Skeletal muscle cell (primary cell): Measurements from ENCODE around the gene LAMTOR3.

Experiments
- DNase-seq: peaks from one replicate; pipeline ENCODE4 v3.0.0-alpha.2; 2010; ENCODE audit warnings: low read depth
- H3K4me3 ChIP-seq: 2 replicates; pipeline ENCODE4 v1.5.1; 2011; ENCODE audit warnings: low read depth, mild to moderate bottlenecking, control low read depth, low read length, moderate library complexity

The LAMTOR3 gene

GRCh38 chr4:99894161-99894997 is at the start of gene LAMTOR3:
Gene LAMTOR3, minus strand, starts transcription at chr4:99894427. Its CDS starts 464 bp downstream, at chr4:99893963.
- DNase-seq, result peak; percentile 59
- H3K4me3 ChIP-seq, result peak within 1 kb of the TSS; percentile 97

DNA sequence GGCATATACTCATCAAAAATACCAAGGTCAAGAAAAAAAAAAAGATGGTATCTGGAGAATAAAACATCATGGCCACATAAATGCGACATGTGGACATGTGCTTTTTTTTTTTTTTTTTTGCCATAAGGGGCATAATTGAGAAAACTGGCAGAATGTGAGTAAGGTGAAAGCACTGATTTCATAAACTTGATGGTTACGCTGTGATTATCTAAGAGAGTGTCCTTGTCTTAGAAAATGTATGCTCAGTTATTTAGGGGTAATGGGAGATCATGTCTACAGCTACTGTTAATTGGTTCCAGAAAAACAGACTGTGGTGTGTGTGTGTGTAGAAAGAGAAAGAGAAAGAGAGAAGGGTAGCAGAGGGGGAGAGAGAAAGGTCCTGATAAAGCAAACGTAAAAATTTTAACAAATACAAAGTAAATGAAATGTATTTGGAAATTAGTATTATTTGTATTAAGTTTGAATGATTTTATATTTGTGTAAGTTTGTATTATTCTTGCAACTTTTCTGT is 44.1 kb upstream of the LAMTOR3 start:
- no peak for DNase-seq
- H3K4me3 ChIP-seq, result no peak overlapping the region

GRCh38 chr4:99934891-99935290 is 40.7 kb upstream of the LAMTOR3 start:
- H3K4me3 ChIP-seq, result no peak overlapping the region
- DNase-seq, result no peak

GRCh38 chr4:99927566-99927965 is 33.3 kb upstream of the LAMTOR3 start:
- DNase-seq, result no peak
- no peak overlapping the region for H3K4me3 ChIP-seq

DNA sequence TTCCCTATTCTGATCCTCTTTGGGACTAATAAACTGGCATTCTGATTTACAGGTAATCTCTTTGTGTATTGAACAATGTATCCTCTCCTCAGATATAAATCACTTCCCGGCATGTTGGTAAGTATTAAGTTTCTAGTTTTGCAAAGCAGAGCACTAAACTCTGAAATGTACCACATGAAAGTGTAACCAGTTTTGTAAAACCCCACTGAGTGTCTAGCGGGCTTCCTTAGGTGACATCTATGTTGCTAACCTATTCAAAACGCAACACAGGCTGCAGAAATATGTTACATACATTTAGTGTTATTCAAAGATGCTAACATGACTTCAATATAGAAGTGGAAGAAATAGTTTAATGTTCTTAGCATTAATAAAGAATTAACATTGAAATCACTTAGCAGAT is 26.9 kb upstream of the LAMTOR3 start:
- DNase-seq, result no peak
- no peak overlapping the region for H3K4me3 ChIP-seq

GRCh38 chr4:99918656-99919055 is 24.4 kb upstream of the LAMTOR3 start:
- no peak for DNase-seq

GRCh38 chr4:99917575-99917974 is 23.3 kb upstream of the LAMTOR3 start:
- no peak overlapping the region for H3K4me3 ChIP-seq
- no peak for DNase-seq

More at GRCh38 chr4:99918656-99919055, 24.4 kb upstream of the LAMTOR3 start:
- H3K4me3 ChIP-seq, result no peak overlapping the region

GRCh38 chr4:99915449-99915848 is 21.2 kb upstream of the LAMTOR3 start:
- no peak overlapping the region for H3K4me3 ChIP-seq
- DNase-seq, result no peak

GRCh38 chr4:99894998-99895397 is 771 bp upstream of the LAMTOR3 start:
- H3K4me3 ChIP-seq, result peak overlapping the region; percentile 42
- no peak for DNase-seq

DNA sequence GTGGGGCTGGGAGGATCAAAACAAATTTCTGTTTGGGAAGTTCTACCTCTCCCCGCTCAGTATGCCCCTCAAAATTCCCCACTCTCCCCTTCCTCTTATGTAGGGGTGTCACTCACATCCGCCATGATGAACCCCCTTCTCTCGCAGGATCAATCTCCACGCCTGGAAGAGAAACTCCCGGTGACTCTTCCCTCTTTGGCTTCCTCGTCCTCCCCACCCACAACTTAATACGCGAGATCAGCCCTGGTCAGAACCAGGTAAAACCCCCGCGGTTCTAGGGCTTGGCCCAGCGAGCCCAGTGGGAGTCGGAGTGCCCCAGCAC is 427 bp downstream of the LAMTOR3 start:
- H3K4me3 ChIP-seq, result peak overlapping the region; percentile 97
- no peak for DNase-seq

DNA sequence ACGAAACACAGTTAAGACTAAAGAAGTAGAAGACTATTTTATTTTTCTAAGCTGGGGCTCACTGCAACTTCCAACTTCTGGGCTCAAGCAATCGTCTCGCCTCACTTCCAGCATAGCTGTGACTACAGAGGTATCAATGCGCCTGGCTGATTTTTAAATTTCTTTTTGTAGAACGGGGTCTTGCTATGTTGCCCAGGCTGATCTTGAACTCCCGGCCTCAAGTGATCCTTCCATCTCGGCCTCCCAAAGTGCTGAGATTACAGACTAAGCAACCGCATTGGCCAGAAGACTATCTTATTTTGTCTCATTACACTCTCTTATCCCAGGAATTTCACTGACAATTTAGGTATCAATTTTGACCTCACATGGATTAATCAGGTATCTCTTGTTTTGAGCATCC is 1.2 kb downstream of the LAMTOR3 start:
- no peak for DNase-seq
- peak overlapping the region; percentile 97 for H3K4me3 ChIP-seq

- no peak for DNase-seq
- H3K4me3 ChIP-seq, result no peak overlapping the region
These were observed 2.9 kb downstream of the LAMTOR3 start for GRCh38 chr4:99891351-99891750.

DNA sequence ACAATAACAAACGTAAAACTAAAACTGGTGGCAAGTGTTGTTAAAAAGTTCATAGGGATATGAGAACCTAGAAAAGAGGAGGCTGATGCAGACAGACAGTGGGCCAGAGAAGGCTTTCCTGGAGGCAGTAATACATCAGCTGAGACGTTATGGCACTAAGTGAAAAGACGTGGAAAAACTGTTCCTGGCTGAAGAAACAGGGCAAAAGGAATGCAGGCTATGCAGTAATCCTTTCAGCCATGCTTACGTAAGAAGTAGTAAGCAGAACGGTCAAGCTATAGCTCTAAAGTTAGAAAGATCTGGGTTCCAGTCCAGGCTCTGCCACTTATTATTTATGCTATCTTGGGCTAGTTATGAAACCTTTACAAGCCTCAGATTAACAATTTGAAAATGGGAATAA is 6.4 kb downstream of the LAMTOR3 start:
- no peak overlapping the region for H3K4me3 ChIP-seq
- DNase-seq, result no peak

DNA sequence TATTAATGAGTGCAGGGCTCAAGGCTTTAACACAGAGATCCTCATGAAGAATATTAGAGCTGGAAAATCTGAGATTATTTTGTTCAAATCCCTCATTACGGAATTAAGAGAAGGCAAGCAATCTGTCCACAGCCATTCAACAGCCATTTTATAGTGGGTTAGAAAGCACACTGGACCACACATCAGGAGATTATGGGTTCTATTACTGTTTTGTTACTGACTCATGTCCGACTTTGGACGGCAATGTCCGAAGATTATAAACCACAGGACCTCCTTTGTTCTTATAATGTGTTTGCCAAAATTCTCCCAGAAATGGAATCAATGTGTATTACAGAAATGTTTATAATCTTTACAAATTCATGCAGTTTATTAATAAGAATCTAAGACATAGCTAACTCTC is 8.1 kb downstream of the LAMTOR3 start:
- no peak overlapping the region for H3K4me3 ChIP-seq
- no peak for DNase-seq

DNA sequence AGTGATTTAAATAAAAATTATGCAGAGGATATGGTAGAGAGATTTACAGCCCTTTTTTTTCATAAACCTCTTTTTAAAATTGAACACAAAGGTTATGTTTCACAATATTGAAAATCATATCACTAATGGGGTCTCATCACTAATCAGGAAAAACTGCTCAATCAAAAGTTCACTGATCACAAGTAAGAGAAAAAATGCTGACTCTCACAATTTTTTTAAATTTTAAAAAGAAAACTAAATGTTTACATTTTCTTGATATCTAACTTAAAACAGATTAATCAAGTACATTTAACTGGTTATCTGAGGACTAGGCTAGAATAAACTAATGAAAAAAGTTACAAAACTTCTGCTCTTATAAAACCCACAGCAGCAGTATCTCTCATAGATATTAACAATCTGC is 8.5 kb downstream of the LAMTOR3 start:
- DNase-seq, result no peak
- H3K4me3 ChIP-seq, result no peak overlapping the region

DNA sequence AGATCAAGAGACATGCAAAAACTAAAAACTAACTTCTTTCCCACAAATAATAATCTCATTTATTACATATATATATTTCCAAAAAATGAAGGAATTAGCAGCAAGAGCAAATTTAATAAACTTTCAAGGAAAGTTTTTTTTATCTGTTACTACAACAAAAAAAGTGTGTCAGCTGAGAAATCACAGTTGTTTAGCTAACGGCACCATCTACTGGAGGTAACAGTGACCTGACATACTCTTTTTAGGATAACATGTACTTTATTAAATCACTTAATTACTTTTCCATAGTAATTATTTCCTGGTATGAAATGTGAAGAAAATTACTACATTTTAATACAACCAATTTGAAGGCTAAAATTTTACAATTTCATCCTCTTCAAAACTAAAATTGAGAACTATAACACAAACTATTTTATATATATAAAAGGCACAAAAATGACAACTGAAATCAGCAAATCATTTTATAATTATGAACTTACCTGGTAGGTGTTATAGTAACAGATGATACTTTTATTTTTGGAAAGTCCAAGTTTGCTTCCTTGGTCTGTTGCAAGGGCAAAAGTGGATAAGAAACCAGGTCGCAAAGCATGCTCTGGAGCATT is 9.1 kb downstream of the LAMTOR3 start:
- no peak overlapping the region for H3K4me3 ChIP-seq
- no peak for DNase-seq

GRCh38 chr4:99879458-99879857 is 14.8 kb downstream of the LAMTOR3 start:
- no peak overlapping the region for H3K4me3 ChIP-seq
- DNase-seq, result no peak

GRCh38 chr4:99878604-99879003 is 15.6 kb downstream of the LAMTOR3 start:
- DNase-seq, result no peak
- no peak overlapping the region for H3K4me3 ChIP-seq

DNA sequence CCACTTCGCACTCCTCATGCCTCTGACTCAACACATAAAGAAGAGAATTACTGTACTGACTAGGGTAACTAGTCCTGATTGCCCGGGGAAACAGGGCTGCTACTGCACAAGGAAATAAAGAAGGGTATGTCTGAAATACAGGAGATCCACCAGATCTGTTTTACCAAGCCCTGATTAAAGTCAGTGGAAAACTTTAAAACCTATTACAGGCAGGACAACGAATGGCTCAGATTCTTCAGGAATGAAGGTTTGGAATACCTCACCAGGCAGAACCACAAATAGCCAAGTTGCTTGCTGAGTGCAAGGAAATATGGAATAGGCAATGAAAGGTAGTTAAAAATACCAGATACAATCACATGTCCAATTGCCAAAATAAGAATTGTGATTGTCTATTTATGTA is 17.3 kb downstream of the LAMTOR3 start:
- no peak for DNase-seq

GRCh38 chr4:99875071-99875470 is 19.2 kb downstream of the LAMTOR3 start:
- H3K4me3 ChIP-seq, result no peak overlapping the region
- no peak for DNase-seq

More for the DNA sequence above, 17.3 kb downstream of the LAMTOR3 start:
- H3K4me3 ChIP-seq, result no peak overlapping the region

- no peak for DNase-seq
- no peak overlapping the region for H3K4me3 ChIP-seq
These were observed 21.7 kb downstream of the LAMTOR3 start for GRCh38 chr4:99872570-99872969.
